ENCODE data around the gene CLCN6. TPM values are rescaled to one million over a fixed set of nuclear protein-coding genes. Genes with fewer than 3 reads are reported as not detected.

CLCN6 gene
- total RNA-seq, 2 donors from 2014 or later, result 27.5 to 31.5 TPM

DNA sequence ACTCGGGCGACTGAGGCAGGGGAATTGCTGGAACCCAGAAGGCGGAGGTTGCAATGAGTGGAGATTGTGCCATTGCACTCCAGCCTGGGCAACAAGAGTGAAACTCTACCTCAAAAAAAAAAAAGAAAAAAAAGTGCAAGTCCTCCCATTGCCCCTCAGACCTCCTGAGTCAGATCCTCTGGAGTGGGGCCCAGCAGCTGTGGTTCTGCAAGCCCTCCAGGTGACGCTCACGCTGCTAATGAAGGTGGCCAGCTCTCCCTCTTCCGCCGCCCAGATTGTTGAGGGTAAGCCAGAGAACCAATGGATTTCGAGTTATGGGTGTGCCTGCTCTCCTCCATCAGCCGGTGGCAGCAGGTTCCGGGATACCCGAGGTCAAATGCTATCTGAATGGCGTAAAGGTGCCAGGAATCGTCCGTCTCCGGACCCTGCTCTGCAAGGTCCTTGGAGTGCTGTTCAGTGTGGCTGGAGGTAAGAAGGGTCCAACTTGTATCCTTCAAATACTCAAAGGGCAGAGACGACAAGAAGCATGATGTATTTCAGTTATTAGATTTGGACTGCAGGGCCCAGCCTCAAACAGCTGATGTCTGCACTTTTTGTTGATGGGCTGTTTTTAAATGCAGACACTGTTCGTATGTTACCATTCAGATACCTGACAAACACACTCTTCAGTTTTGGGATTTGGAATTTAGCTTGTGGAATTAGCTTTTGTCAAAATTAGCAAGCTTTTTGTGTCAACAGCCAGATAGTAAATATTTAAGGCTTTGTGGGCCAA is 17.6 kb downstream of the CLCN6 start:
- Histone ChIP-seq H3K4me3 (no peak overlapping the region), H3K9me3 (no peaks in the 10 kb centered on the region), H3K4me1 (ENCODE audit: control insufficient read depth in 1 of 2, low read depth in 2 of 2) (no peaks in the 10 kb centered on the region), H3K27ac (no peak overlapping the region), H3K36me3 (peaks cover 43% of the 10 kb centered on the region), H3K27me3 (replicated peaks; ENCODE audit: insufficient read depth) (no peaks in the 10 kb centered on the region)
- no peak for ATAC-seq (ENCODE audit: insufficient number of reproducible peaks, low FRiP score, low read depth)
- no peak for DNase-seq (ENCODE audit: low spot score)
- TF ChIP-seq, protein P1, sequence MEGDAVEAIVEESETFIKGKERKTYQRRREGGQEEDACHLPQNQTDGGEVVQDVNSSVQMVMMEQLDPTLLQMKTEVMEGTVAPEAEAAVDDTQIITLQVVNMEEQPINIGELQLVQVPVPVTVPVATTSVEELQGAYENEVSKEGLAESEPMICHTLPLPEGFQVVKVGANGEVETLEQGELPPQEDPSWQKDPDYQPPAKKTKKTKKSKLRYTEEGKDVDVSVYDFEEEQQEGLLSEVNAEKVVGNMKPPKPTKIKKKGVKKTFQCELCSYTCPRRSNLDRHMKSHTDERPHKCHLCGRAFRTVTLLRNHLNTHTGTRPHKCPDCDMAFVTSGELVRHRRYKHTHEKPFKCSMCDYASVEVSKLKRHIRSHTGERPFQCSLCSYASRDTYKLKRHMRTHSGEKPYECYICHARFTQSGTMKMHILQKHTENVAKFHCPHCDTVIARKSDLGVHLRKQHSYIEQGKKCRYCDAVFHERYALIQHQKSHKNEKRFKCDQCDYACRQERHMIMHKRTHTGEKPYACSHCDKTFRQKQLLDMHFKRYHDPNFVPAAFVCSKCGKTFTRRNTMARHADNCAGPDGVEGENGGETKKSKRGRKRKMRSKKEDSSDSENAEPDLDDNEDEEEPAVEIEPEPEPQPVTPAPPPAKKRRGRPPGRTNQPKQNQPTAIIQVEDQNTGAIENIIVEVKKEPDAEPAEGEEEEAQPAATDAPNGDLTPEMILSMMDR (IDR thresholded peaks at IDR 0.05), result no peak

DNA sequence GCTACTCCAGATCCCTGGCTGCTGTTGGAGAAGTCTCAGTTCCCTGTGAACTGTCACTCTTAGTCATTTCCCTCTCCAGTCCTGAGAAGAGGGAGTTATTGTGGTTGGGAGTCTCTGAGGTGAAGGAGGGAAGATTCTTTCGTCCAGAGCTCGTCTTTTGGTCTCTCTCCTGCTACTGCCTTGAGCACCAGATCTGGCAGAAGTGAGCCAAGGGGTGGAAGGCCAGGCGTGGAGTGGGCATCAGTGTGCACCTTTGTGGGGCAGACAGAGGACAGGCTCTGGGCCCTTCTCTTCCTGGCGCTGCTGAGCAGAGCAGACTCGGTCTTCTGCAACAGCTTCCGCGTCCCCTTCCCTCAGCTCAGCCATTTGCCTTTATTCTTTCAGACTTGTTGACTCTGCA is 19.1 kb downstream of the CLCN6 start:
- H3K4me1 ChIP-seq (ENCODE audit: control insufficient read depth in 1 of 2, low read depth in 2 of 2), result no peaks in the 10 kb centered on the region
- ATAC-seq (ENCODE audit: insufficient number of reproducible peaks, low FRiP score, low read depth), result no peak
- H3K36me3 ChIP-seq, result peaks cover 54% of the 10 kb centered on the region
- no peaks in the 10 kb centered on the region for H3K9me3 ChIP-seq
- TF ChIP-seq, protein P1 (IDR thresholded peaks at IDR 0.05), result no peak
- H3K27ac ChIP-seq, result no peak overlapping the region
- no peak for DNase-seq (ENCODE audit: low spot score)
- H3K4me3 ChIP-seq, result no peak overlapping the region
- H3K27me3 ChIP-seq (replicated peaks; ENCODE audit: insufficient read depth), result no peaks in the 10 kb centered on the region

DNA sequence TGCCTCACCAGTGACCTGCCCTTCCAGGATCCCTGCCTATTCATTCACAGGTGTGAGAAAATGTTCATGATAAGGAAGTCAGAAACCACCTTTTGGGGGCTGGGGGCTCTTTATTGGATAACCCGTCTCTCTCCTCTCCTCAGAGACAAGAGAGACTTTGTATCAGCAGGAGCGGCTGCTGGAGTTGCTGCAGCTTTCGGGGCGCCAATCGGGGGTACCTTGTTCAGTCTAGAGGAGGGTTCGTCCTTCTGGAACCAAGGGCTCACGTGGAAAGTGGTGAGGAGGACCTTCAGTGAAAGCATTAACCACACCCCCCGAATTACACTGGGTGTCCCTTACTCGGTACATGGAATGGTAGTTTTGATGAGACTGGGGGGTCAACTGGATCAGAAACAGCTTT is 21.0 kb downstream of the CLCN6 start:
- Histone ChIP-seq H3K4me1 (ENCODE audit: control insufficient read depth in 1 of 2, low read depth in 2 of 2) (no peaks in the 10 kb centered on the region), H3K27me3 (replicated peaks; ENCODE audit: insufficient read depth) (no peaks in the 10 kb centered on the region), H3K36me3 (peaks cover 64% of the 10 kb centered on the region), H3K27ac (no peak overlapping the region), H3K9me3 (no peaks in the 10 kb centered on the region), H3K4me3 (no peak overlapping the region)
- DNase-seq (ENCODE audit: low spot score), result no peak
- TF ChIP-seq, protein P1 (IDR thresholded peaks at IDR 0.05), result no peak
- no peak for ATAC-seq (ENCODE audit: insufficient number of reproducible peaks, low FRiP score, low read depth)

DNA sequence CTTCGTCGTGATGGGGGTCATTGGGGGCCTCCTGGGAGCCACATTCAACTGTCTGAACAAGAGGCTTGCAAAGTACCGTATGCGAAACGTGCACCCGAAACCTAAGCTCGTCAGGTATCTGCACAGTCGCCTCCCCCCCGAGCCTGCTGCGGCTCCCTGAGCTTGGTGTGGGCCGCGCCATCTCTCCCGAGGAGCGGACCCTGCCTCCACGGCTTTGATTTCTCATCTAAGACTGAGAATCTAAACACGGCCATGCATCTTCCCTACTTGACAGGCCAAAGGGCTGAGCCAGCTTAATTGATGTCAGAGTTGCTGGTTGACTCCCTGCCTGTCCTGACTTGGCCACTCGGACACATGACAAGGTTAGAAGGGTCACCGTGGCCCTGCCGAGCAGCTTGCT is 22.5 kb downstream of the CLCN6 start:
- H3K4me1 ChIP-seq (ENCODE audit: control insufficient read depth in 1 of 2, low read depth in 2 of 2), result no peaks in the 10 kb centered on the region
- TF ChIP-seq, protein P1 (IDR thresholded peaks at IDR 0.05), result no peak
- peaks cover 72% of the 10 kb centered on the region for H3K36me3 ChIP-seq
- H3K27ac ChIP-seq, result no peak overlapping the region
- H3K4me3 ChIP-seq, result no peak overlapping the region
- ATAC-seq (ENCODE audit: insufficient number of reproducible peaks, low FRiP score, low read depth) (no peak), DNase-seq (ENCODE audit: low spot score) (no peak)
- H3K27me3 ChIP-seq (replicated peaks; ENCODE audit: insufficient read depth), result no peaks in the 10 kb centered on the region
- no peaks in the 10 kb centered on the region for H3K9me3 ChIP-seq

DNA sequence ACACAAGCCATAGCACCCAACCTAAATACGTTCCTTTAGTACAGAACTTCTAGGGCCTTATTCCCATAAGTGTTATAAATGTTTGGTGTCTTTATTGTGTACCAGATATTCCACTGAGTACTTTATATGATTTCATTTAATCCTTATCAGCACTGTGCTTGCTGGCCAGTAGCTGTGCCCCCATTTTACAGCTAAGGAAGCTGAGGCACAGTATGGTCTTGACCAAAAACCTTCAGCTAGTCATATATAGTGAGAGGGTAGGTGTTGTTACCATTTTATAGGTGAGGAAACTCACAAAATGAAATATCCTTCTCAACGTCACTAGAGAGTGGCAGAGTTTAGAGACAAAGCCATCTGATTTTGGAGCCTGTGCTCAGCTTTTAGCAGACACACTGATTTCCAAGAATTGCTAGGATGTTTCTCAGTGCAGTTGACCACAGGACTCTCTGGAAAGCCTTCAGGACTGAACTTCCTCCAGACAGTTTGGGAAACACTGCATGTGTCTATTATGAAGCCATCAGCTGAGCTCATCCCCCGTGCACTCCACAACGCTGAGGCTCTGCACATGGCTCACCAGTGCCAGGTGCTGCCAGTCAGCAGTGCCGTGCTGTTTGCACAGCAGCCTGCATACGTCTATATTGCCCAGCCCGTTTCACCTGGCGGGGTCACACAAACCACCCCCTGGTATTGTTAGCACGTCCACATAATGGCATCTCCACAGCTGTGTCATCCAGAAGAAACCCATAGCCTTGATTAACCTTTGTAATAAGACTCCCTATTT is 26.1 kb downstream of the CLCN6 start:
- Histone ChIP-seq H3K27ac (no peak overlapping the region), H3K4me3 (no peak overlapping the region), H3K4me1 (ENCODE audit: control insufficient read depth in 1 of 2, low read depth in 2 of 2) (no peaks in the 10 kb centered on the region), H3K36me3 (peaks cover 84% of the 10 kb centered on the region), H3K9me3 (no peaks in the 10 kb centered on the region), H3K27me3 (replicated peaks; ENCODE audit: insufficient read depth) (no peaks in the 10 kb centered on the region)
- DNase-seq (ENCODE audit: low spot score) (no peak), ATAC-seq (ENCODE audit: insufficient number of reproducible peaks, low FRiP score, low read depth) (no peak)
- TF ChIP-seq, protein P1 (IDR thresholded peaks at IDR 0.05), result no peak

All from thoracic aorta (tissue), 2 donors.